HS-5 (cell line): ENCODE data around the gene SLC26A1.
"Not testable (repeated sequence)": the region's sequence is repeated elsewhere in the genome, so short reads cannot be mapped to it uniquely, and the experiment has no call there.

ENCODE experiments used
- DNase-seq: peaks from one replicate; pipeline ENCODE4 v3.0.0-alpha.2; 2012; ENCODE audit warnings: low read depth

The SLC26A1 gene

DNA sequence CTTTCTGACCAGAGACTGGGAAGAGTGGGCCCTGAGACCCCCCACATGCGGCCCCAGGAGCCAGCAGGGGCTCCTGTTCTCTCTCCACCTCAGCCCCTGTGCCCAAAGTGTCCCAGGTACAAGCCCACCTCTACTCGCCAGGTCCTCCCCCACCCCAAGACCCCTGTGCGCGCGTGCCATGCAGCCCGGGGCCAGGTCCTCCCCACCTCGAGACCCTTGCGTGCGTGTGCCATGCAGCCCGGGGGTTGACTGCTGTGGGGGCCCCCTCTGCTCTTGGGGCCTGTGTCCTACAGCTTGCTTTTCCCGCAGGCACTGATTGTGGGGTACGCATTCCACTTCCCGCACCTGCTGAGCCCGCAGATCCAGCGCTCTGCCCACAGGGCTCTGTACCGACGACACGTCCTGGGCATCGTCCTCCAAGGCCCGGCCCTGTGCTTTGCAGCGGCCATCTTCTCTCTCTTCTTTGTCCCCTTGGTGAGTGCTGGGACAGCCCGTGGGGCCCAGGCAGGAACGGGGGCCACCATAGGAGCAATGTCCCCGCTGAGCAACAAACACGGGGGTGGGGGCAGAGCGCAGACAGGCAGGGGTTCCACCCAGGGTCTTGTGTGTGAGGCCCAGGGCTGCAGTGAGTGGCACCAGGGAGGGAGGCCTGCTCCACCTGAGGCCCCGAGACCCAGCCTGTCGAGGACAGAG lies 40.2 kb downstream of the SLC26A1 start:
- DNase-seq = no peak

DNA sequence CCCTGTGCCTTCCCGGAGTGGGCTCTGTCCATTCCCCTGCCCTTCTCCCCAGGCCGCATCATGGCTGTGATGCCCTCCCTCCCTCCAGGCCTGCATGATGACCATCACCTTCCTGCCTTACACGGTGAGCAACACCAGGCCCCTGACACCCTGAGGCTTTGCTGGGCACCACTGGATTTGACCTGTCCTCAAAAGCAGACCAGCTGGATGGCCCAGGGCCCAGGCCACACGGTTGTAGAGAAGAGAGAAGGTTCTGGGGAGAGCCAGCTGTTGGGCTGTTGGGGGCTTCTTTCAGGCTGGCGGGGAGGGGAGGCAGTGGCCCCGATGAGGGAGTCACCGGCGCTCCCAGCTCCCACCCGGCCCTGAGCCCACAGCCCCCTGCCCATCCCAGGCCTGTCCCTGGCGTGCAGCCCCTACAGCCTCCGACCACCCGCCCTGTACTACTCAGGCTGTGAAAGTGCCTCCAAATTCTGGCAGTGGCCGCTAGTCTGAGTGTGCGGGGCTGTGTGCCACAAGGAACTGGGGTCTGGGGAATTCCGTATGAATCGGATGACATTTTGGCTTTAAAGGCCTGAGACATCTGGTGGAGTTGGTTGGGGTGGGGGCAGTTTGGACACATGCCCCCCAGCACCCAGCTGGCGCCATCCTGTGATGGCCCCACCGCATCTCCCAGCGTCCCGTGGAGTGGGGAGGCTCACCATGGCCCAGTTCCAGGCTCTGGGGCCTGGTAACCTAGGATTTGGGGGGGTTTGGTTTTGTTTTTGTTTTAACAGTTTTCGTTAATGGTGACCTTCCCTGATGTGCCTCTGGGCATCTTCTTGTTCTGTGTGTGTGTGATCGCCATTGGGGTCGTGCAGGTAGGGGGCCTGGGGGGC lies 41.4 kb downstream of the SLC26A1 start:
- no peak for DNase-seq

DNA sequence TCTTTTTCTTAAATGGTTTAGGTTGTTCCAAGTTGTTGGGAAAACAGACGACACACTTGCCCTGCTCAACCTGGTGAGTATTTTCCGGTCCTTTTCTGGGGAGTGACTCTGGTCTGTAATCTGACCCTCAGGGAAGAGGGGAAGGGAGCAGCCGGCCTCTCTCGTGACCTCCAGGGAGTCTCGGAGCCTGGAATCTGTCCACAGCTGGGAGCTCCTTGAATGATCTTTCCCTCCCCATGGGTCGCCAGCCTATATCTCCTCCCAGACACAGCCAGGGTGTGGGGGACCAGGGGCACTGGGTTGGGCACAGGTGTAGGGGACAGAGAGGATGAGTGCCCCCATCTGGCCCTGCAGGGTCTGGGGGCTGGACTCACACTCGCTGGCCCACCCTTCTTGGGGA lies 42.0 kb downstream of the SLC26A1 start:
- DNase-seq = no peak

DNA sequence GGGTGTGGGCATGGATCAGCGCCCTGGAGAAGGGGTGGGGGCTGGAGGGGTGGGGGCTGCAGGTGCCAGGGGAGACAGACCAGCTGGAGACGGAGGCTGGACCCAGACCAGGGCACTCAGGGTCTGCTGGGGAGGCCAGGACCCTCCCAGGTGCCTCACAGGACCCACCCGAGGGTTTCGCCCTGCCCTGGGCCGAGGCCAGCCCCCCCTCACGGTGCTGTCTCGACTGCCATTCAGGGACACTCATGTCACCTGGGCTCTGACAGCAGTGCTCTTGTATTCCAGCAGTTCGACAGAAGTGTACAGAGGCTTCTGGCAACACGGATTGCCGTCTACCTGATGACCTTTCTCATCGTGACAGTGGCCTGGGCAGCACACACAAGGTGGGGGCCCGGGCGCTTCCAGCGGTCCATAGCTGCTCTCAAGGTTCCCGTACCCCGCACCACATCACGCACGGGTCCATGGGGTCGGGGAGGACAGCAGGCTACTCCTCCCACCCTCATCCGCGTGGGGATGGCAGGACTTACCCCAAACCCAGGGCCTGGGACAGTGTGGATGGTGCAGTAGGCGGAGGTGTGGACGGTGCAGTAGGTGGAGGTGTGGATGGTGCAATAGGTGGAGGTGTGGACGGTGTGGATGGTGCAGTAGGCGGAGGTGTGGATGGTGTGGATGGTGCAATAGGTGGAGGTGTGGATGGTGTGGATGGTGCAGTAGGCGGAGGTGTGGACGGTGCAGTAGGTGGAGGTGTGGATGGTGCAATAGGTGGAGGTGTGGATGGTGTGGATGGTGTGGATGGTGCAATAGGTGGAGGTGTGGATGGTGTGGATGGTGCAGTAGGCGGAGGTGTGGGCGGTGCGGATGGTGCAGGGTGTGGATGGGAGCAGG lies 42.8 kb downstream of the SLC26A1 start:
- DNase-seq = no peak

DNA sequence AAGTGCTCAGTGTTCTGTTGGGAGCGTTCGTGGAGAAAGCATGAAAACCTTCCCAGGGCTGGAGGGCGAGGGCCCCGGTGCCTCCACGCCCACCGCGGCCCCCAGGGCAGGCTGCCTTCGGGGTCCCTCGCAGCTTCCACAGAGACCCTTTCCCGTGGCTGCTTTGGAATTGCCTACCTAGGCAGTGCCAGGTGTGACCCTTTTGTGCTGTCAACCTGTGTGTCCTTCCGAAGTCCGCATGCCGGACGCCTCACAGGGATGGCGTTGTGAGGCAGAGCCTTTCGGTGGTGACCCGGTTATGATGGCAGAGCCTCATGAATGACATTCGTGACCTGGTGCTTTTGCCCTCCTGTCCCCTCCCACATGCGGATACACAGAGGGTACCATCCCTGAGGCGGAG lies 43.5 kb downstream of the SLC26A1 start:
- no peak for DNase-seq

DNA sequence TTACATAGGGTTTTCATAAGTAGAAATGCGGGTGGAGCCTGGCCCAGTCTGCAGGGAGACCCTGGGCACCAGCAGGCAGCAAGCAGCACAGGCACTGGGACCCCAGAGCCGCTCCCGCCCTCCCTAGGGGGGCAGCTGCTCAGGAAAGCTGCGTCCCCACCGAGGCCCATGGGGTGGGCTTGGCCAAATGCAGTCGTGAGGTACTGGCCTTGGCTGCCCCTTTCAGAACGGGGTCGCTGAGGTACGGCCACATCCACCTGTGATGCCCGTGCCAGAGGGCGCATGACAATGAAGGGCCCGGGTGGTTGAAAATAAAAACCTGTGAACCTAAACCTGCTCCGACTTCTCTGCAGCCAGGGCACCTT lies 44.3 kb downstream of the SLC26A1 start:
- DNase-seq = no peak

DNA sequence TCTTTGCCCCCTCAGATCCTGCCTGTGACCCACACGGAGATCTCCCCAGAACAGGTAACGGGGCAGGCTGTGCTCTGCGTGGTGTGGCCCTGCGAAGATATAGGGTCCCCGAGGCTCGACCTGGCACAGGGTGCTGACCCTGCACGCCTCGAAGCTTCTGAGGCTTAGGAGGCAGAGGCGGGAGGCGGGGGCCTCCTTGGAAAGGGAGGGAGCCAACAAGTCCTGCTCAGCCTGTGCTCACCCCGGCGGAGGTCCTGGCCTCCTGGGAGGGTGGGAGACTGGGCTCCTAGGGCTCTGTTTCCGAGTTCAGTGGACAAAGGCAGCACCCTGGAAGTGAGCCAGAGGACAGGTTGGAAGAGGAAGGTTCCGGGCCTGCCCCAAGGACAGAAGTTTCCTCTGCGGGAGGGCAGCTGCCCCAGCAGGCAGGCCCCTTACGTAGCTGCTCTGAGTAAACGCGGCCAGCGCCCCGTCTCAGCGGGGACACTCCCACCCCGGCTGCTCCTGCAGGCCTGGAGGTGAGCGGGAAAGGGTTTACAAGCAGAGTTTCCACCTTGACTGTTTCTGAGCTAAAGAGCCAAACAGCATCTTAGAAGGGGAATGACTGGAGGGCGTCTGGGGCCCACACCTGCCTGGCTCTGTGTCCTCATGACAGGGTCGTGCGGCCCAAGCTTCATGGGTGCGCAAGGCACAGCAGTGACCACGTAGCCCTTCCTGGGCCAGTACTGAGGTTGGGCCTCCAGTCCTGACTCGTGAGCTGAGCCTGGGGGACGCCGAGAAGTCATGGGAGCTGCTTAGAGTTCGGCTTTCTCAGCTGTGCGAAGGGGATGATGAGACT lies 44.9 kb downstream of the SLC26A1 start:
- DNase-seq = no peak

DNA sequence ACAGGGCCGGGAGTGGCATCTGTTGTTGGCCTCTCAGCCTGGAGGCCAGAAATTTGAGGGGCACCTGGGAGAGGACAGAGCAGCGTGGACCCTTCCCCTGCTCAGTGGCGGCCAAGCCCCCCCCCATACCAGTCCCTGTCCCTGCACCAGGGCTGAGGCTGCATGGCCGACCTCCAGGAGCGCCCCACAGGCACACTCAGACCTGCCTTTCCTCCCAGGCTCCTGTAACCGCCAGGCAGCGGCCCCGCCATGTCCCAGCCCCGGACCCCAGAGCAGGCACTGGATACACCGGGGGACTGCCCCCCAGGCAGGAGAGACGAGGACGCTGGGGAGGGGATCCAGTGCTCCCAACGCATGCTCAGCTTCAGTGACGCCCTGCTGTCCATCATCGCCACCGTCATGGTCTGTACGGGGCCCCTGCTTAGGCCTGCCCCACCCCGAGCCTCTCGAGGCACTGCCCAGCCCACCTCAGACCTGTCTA lies 45.7 kb downstream of the SLC26A1 start:
- no peak for DNase-seq

DNA sequence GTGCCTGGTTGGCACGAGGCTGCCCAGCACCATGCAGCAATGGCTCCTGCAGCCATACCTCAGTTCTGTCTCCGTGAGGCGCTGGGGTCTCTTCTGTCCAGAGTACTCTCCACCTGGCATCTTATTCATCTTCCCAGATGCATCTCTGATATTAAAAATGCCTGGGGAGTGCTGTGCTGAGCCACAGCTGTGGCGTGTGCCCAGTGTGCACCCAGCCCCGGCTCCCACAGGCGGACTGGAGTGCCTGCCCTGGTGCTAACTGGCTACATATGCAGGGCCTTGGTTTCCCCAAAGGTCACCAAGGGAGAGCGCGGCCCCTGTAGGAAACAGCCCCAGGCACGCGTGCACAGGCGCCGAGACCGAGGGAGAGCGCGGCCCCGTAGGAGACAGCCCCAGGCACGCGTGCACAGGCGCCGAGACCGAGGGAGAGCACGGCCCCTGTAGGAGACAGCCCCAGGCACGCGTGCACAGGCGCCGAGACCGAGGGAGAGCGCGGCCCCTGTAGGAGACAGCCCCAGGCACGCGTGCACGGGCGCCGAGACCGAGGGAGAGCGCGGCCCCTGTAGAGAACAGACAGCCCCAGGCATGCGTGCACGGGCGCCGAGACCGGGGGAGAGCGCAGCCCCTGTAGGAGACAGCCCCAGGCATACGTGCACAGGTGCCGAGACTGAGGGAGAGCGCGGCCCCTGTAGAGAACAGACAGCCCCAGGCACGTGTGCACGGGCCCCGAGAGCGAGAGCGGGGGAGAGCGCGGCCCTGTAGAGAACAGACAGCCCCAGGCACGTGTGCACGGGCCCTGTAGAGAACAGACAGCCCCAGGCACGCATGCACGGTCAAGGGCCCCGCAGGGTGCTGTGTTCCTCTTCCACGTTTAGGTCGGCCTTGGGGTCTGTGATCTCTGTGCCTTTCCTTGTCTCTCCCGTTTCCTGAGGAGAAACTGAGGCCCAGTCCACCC lies 46.4 kb downstream of the SLC26A1 start:
- no peak for DNase-seq

DNA sequence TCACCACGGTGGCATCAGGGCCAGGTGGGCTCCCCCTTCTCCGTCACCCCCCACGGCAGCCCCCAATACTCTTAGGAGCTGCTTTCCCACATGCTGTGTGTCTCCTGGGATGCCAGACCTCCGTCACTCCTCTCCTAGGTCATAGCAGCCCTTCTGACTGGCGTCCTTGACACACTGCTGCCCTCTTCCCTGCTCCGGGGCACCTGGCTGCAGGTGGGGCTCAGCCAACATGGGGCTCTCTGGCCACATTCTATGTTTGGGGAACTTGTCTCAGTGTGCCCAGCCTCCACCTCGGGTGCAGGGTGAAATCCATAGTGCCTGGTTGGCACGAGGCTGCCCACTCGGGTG lies 47.1 kb downstream of the SLC26A1 start:
- DNase-seq = no peak

DNA sequence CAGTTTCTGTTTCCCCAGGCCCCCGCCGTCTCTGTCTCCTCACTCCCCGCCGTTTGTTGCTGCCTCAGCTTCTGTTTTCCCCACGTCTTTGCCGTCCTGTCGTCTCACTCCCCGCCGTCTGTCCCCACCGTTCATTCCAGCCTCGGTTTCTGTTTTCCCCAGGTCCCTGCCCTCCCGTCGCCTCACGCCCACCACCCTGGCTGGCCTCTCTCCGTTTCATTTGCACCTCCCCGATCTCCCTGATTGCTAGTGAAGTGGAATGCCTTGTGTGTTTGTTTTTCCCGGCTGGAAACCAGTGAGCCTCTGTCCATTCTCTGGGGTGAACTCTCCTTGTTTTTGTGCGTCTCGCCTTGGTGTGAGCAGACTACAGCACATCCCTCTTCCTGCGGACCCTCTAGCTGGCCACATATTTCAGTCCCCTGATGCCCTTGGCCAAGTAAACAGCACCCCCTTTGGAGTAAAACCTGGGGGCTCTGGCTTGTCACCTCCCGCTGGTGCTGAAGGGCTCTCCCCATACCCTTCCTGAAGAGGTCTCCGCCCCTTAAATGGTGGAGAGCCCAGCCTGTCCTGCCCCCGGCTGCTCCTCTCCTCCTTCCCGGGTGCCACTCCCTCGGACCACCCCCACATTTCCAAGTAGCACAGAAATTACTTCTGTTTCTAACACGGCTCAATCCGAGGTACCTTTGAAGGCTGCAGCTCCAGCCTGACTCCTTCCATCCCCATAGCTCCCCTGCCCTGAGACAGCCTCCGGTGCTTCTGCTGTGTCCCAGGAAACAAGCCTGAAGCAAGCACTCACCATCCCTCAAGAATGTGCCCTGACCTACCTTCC lies 47.7 kb downstream of the SLC26A1 start:
- DNase-seq = no peak

DNA sequence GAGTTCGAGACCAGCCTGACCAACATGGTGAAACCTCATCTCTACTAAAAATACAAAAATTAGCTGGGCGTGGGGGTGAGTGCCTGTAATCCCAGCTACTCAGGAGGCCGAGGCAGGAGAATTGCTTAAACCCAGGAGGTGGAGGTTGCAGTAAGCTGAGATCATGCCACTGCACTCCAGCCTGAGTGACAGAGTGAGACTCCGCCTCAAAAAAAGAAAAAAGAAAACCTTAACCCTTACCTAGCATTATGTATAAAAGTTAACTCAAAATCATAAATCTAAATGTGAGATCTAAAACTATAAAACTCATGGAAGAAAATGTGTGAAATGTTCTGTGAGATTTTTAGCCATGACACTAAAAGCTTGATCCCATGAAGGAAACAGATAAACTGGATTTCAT lies 53.7 kb downstream of the SLC26A1 start:
- DNase-seq = not testable (repeated sequence)
